Stimulated activated CD8-positive, alpha-beta memory T cell treated with anti-CD3 and anti-CD28 coated beads, Interleukin-12 subunit alpha, Interleukin-12 subunit beta, amount 100 ng/mL, for 24 hours (primary cell): Measurements from ENCODE around the gene PLCH1.

Experiments
- DNase-seq: peaks from one replicate; pipeline ENCODE4 v3.0.0-alpha.2; 2020; ENCODE audit errors: extremely low read depth

PLCH1 gene

GRCh38 chr3:155548195-155548594 is 196.7 kb downstream of the PLCH1 start:
- no peak for DNase-seq

- no peak for DNase-seq
Observed at GRCh38 chr3:155535098-155535497, 209.8 kb downstream of the PLCH1 start.

- no peak for DNase-seq
Observed at GRCh38 chr3:155528579-155528978, 216.3 kb downstream of the PLCH1 start.

GRCh38 chr3:155525324-155525833 is 219.5 kb downstream of the PLCH1 start:
- DNase-seq, result no peak

- no peak for DNase-seq
Observed at GRCh38 chr3:155520463-155520862, 224.4 kb downstream of the PLCH1 start.

- no peak for DNase-seq
Observed at GRCh38 chr3:155519078-155519477, 225.8 kb downstream of the PLCH1 start.

- DNase-seq, result no peak
Observed at GRCh38 chr3:155517903-155518302, 227.0 kb downstream of the PLCH1 start.

GRCh38 chr3:155516439-155516838 is 228.4 kb downstream of the PLCH1 start:
- DNase-seq, result no peak

GRCh38 chr3:155512867-155513261 is 232.0 kb downstream of the PLCH1 start:
- DNase-seq, result no peak

- no peak for DNase-seq
Observed at GRCh38 chr3:155512175-155512866, 232.6 kb downstream of the PLCH1 start.

- no peak for DNase-seq
Observed at GRCh38 chr3:155504682-155505081, 240.2 kb downstream of the PLCH1 start.

GRCh38 chr3:155502630-155503029 is 242.2 kb downstream of the PLCH1 start:
- DNase-seq, result no peak

GRCh38 chr3:155500194-155500818 is 244.6 kb downstream of the PLCH1 start:
- no peak for DNase-seq

GRCh38 chr3:155497930-155498647 is 246.8 kb downstream of the PLCH1 start:
- no peak for DNase-seq

GRCh38 chr3:155496206-155496605 is 248.7 kb downstream of the PLCH1 start:
- no peak for DNase-seq

GRCh38 chr3:155495387-155495786 is 249.5 kb downstream of the PLCH1 start:
- no peak for DNase-seq

GRCh38 chr3:155494332-155494731 is 250.5 kb downstream of the PLCH1 start:
- DNase-seq, result no peak

GRCh38 chr3:155492841-155493240 is 252.0 kb downstream of the PLCH1 start:
- DNase-seq, result no peak

- DNase-seq, result no peak
Observed at GRCh38 chr3:155491696-155492095, 253.2 kb downstream of the PLCH1 start.

GRCh38 chr3:155488671-155489070 is 256.2 kb downstream of the PLCH1 start:
- DNase-seq, result no peak

- DNase-seq, result no peak
Observed at GRCh38 chr3:155485897-155486296, 259.0 kb downstream of the PLCH1 start.

GRCh38 chr3:155481591-155481990 is 263.3 kb downstream of the PLCH1 start:
- DNase-seq, result no peak

- DNase-seq, result no peak
Observed at GRCh38 chr3:155481089-155481488, 263.8 kb downstream of the PLCH1 start.
